HepG2 (cell line): ENCODE results near the gene PFAS. TPM values are rescaled to one million over a fixed set of nuclear protein-coding genes. Genes with fewer than 3 reads are reported as not detected.

ENCODE experiments used
- ARID3A ChIP-seq: IDR thresholded peaks from 2 replicates; pipeline ENCODE4 v1.6.1; 2012; ENCODE audit warnings: low read depth, low read length, improper control_type of control experiment
- ASH2L ChIP-seq: fragments of 300-600, 200-600 bp; sonication (generic); IDR thresholded peaks from 2 replicates; pipeline ENCODE4 v1.7.0; 2017; ENCODE audit warnings: low read depth, mild to moderate bottlenecking, moderate library complexity, mixed read lengths, low read length; ENCODE audit not compliant: insufficient read length
- EED ChIP-seq: sonication (generic); formaldehyde crosslinking; IDR thresholded peaks from 2 replicates; pipeline ENCODE4 v1.5.0; 2020; ENCODE audit warnings: mild to moderate bottlenecking, missing genetic modification reagents
- FOXO4 ChIP-seq: sonication (generic); formaldehyde crosslinking; conservative IDR thresholded peaks from 2 replicates; pipeline ENCODE4 v1.8.1; 2023; ENCODE audit warnings: missing genetic modification reagents
- GATAD2A ChIP-seq: IDR thresholded peaks from 2 replicates; pipeline ENCODE4 v1.6.1; 2016
- GMEB1 ChIP-seq: sonication (generic); formaldehyde crosslinking; IDR thresholded peaks from 2 replicates; pipeline ENCODE4 v1.5.1; 2020; ENCODE audit warnings: missing genetic modification reagents, mild to moderate bottlenecking, borderline replicate concordance
- IRF2 ChIP-seq: IDR thresholded peaks from 2 replicates; pipeline ENCODE4 v1.6.1; 2018; ENCODE audit warnings: missing genetic modification reagents, missing compliant biosample characterization
- NCOA2 ChIP-seq: sonication (generic); formaldehyde crosslinking; IDR thresholded peaks from 2 replicates; pipeline ENCODE4 v1.8.0; 2022; ENCODE audit warnings: inconsistent platforms
- NRL ChIP-seq: sonication (generic); formaldehyde crosslinking; IDR thresholded peaks from 2 replicates; pipeline ENCODE4 v1.5.0; 2020; ENCODE audit warnings: missing genetic modification reagents, mild to moderate bottlenecking, moderate library complexity, borderline replicate concordance
- RELA ChIP-seq: sonication (generic); formaldehyde crosslinking; IDR thresholded peaks from 2 replicates; pipeline ENCODE4 v1.4.0; 2020; ENCODE audit warnings: missing genetic modification reagents
- TCF12 ChIP-seq, 2 experiments: fragments of 450-650 bp in 1 of 2; sonication (generic) in 1 of 2; formaldehyde crosslinking in 1 of 2; IDR thresholded peaks; 2 replicates each; pipeline versions ENCODE4 v1.6.1 to v1.8.0; 2017 to 2022; ENCODE audit warnings: antibody characterized with exemption in 1 of 2, mild to moderate bottlenecking in 1 of 2, missing genetic modification reagents in 1 of 2, moderate library complexity in 1 of 2
- ZBTB21 ChIP-seq: sonication (generic); formaldehyde crosslinking; IDR thresholded peaks from 2 replicates; pipeline ENCODE4 v1.4.0; 2020; ENCODE audit warnings: missing genetic modification reagents
- ZBTB7A ChIP-seq: sonication (generic); formaldehyde crosslinking; IDR thresholded peaks from 2 replicates; pipeline ENCODE4 v1.8.0; 2022; ENCODE audit warnings: mild to moderate bottlenecking, missing genetic modification reagents
- ZNF790 ChIP-seq: sonication (generic); formaldehyde crosslinking; IDR thresholded peaks from 2 replicates; pipeline ENCODE4 v1.8.0; 2022; ENCODE audit warnings: missing genetic modification reagents, mild to moderate bottlenecking, borderline replicate concordance
- ZSCAN22 ChIP-seq: sonication (generic); formaldehyde crosslinking; IDR thresholded peaks from 2 replicates; pipeline ENCODE4 v1.4.0; 2020; ENCODE audit warnings: mild to moderate bottlenecking, missing genetic modification reagents
- polyA plus RNA-seq, 8 experiments: library from polyadenylated mRNA; depleted of rRNA in 3 of 8; stranded (reverse) in 7 of 8; unstranded in 1 of 8; fragments of >200 nt; fragmentation: Illumina TruSeq in 4 of 8; extraction: Trizol in 4 of 8; gene quantifications; 2 replicates each; pipeline versions ENCODE4 v1.2.1 to v1.2.3, GENCODE V29; 2011 to 2016; ENCODE audit warnings: low read depth in 4 of 8, missing spikeins in 1 of 8, mixed read lengths in 1 of 8; ENCODE audit not compliant: insufficient read depth in 1 of 8
- total RNA-seq, 5 experiments: library from RNA; depleted of rRNA; stranded (reverse); fragments of >200 nt; fragmentation: Illumina TruSeq; extraction: Trizol; gene quantifications; 2 replicates each; pipeline ENCODE4 v1.2.3, GENCODE V29; 2016; ENCODE audit warnings: low read depth in 1 of 5
- TF ChIP-seq, protein P1 (sequence below): sonication (generic); formaldehyde crosslinking; conservative IDR thresholded peaks from 2 replicates; pipeline ENCODE4 v1.4.0; 2020; ENCODE audit warnings: missing genetic modification reagents
- TF ChIP-seq, protein P2 (sequence below): sonication (generic); formaldehyde crosslinking; IDR thresholded peaks from 2 replicates; pipeline ENCODE4 v1.8.0; 2022; ENCODE audit warnings: missing genetic modification reagents, mild to moderate bottlenecking, borderline replicate concordance
- TF ChIP-seq, protein P3 (sequence below): IDR thresholded peaks from 2 replicates; pipeline ENCODE4 v1.6.1; 2012; ENCODE audit warnings: inconsistent platforms
- TF ChIP-seq, protein P4 (sequence below): IDR thresholded peaks from 2 replicates; pipeline ENCODE4 v1.6.1; 2018; ENCODE audit warnings: missing genetic modification reagents, mild to moderate bottlenecking, missing compliant biosample characterization

The PFAS gene
- total and polyA plus RNA-seq, 2 of the 13 experiments (the other 11 are each of a cell fraction or from before 2014, with no cell fraction given), result 49.4 to 58.2 TPM

- TF ChIP-seq, protein P1, sequence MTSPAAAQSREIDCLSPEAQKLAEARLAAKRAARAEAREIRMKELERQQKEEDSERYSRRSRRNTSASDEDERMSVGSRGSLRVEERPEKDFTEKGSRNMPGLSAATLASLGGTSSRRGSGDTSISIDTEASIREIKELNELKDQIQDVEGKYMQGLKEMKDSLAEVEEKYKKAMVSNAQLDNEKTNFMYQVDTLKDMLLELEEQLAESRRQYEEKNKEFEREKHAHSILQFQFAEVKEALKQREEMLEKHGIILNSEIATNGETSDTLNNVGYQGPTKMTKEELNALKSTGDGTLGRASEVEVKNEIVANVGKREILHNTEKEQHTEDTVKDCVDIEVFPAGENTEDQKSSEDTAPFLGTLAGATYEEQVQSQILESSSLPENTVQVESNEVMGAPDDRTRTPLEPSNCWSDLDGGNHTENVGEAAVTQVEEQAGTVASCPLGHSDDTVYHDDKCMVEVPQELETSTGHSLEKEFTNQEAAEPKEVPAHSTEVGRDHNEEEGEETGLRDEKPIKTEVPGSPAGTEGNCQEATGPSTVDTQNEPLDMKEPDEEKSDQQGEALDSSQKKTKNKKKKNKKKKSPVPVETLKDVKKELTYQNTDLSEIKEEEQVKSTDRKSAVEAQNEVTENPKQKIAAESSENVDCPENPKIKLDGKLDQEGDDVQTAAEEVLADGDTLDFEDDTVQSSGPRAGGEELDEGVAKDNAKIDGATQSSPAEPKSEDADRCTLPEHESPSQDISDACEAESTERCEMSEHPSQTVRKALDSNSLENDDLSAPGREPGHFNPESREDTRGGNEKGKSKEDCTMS (CRISPR knock-in tag), result no peak
- TF ChIP-seq, protein P2, sequence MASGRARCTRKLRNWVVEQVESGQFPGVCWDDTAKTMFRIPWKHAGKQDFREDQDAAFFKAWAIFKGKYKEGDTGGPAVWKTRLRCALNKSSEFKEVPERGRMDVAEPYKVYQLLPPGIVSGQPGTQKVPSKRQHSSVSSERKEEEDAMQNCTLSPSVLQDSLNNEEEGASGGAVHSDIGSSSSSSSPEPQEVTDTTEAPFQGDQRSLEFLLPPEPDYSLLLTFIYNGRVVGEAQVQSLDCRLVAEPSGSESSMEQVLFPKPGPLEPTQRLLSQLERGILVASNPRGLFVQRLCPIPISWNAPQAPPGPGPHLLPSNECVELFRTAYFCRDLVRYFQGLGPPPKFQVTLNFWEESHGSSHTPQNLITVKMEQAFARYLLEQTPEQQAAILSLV (CRISPR knock-in tag), result no peak
- TF ChIP-seq, protein P3, sequence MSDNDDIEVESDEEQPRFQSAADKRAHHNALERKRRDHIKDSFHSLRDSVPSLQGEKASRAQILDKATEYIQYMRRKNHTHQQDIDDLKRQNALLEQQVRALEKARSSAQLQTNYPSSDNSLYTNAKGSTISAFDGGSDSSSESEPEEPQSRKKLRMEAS, result peak; percentile 55
- peak; percentile 91 for TF ChIP-seq NCOA2
- TF ChIP-seq IRF2 (CRISPR knock-in tag), result peak; percentile 61; the same call in 1 of the 2 replicates
- TF ChIP-seq ZNF790 (CRISPR knock-in tag), result no peak
- no peak for TF ChIP-seq NRL (CRISPR knock-in tag)
- TF ChIP-seq ARID3A, result peak; percentile 93
- TF ChIP-seq RELA (CRISPR knock-in tag), result no peak
- TF ChIP-seq GMEB1, result peak; percentile 36; the same call in 1 of the 2 replicates
- TF ChIP-seq FOXO4 (CRISPR knock-in tag), result no peak
- TF ChIP-seq, protein P4, sequence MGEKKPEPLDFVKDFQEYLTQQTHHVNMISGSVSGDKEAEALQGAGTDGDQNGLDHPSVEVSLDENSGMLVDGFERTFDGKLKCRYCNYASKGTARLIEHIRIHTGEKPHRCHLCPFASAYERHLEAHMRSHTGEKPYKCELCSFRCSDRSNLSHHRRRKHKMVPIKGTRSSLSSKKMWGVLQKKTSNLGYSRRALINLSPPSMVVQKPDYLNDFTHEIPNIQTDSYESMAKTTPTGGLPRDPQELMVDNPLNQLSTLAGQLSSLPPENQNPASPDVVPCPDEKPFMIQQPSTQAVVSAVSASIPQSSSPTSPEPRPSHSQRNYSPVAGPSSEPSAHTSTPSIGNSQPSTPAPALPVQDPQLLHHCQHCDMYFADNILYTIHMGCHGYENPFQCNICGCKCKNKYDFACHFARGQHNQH (CRISPR knock-in tag), result peak; percentile 78
- no peak for TF ChIP-seq ZBTB7A (CRISPR knock-in tag)
- TF ChIP-seq ZBTB21 (CRISPR knock-in tag), result 0 out of 2 replicates have a peak, but pooled peaks have one; percentile 20
- peak; percentile 80 for TF ChIP-seq ASH2L
- TF ChIP-seq ZSCAN22 (CRISPR knock-in tag), result no peak
- no peak for TF ChIP-seq EED (CRISPR knock-in tag)
- TF ChIP-seq GATAD2A (CRISPR knock-in tag), result peak; percentile 97
- no peak for TF ChIP-seq TCF12 (IDR thresholded peaks at IDR 0.05)
- TF ChIP-seq TCF12 (CRISPR knock-in tag; IDR thresholded peaks at IDR 0.05), result peak; percentile 66; the same call in 1 of the 2 replicates
Measured at GRCh38 chr17:8273884-8274444, 24.9 kb downstream of the PFAS start (continued).
